Thyroid gland (tissue), 4 donors: Measurements from ENCODE around the gene NHERF2.

ENCODE experiments used
- CTCF ChIP-seq, 6 experiments: fragments of 200-600 bp in 3 of 6; fragments of 450-650 bp in 3 of 6; sonication (generic) in 3 of 6; IDR thresholded peaks; one replicate each; pipeline ENCODE4 v1.5.1; 2016 to 2019; ENCODE audit warnings: antibody characterized with exemption in 6 of 6, mild to moderate bottlenecking in 2 of 6, inconsistent platforms in 1 of 6, moderate library complexity in 1 of 6
- POLR2A ChIP-seq, 2 donors: fragments of 450-650 bp; IDR thresholded peaks; one replicate each; pipeline ENCODE4 v1.6.1; 2017; ENCODE audit warnings: antibody characterized with exemption in 2 of 2, mild to moderate bottlenecking in 2 of 2, moderate library complexity in 1 of 2

- no peak for TF ChIP-seq POLR2A (IDR thresholded peaks at IDR 0.05)
- TF ChIP-seq CTCF (IDR thresholded peaks at IDR 0.05): no peak
Measured at GRCh38 chr16:2053211-2053610, 26.5 kb downstream of the NHERF2 start.
